Ectodermal cell (in vitro differentiated cells): ENCODE results near the gene AIFM3.
"Not testable (repeated sequence)": the region's sequence is repeated elsewhere in the genome, so short reads cannot be mapped to it uniquely, and the experiment has no call there.

Experiments
- H3K27ac ChIP-seq: 2 replicates; pipeline ENCODE4 v1.7.0; 2013; ENCODE audit warnings: mild to moderate bottlenecking, low read depth, low read length; ENCODE audit not compliant: insufficient read depth, poor library complexity, severe bottlenecking
- H3K27me3 ChIP-seq: 2 replicates; pipeline ENCODE4 v1.7.0; 2013; ENCODE audit warnings: mild to moderate bottlenecking, low read length; ENCODE audit not compliant: insufficient read depth, control insufficient read depth, poor library complexity, severe bottlenecking
- H3K36me3 ChIP-seq: one replicate; pipeline ENCODE4 v1.7.0; 2013; ENCODE audit warnings: low read length; ENCODE audit not compliant: control insufficient read depth, insufficient read depth
- H3K4me1 ChIP-seq: one replicate; pipeline ENCODE4 v1.7.0; 2013; ENCODE audit warnings: low read length; ENCODE audit not compliant: control insufficient read depth, insufficient read depth
- H3K4me3 ChIP-seq: 2 replicates; pipeline ENCODE4 v1.7.0; 2013; ENCODE audit warnings: low read depth, low read length, control low read depth; ENCODE audit not compliant: insufficient read depth
- H3K9me3 ChIP-seq: 2 replicates; pipeline ENCODE4 v1.7.0; 2013; ENCODE audit warnings: mild to moderate bottlenecking, low read length, moderate library complexity; ENCODE audit not compliant: control insufficient read depth
- WGBS, 2 experiments: methylation state at CpG; one replicate each; pipeline ENCODE4 v1.1.7; 2013; ENCODE audit warnings: missing lambda C conversion rate in 2 of 2; 5-methylcytosine and 5-hydroxymethylcytosine counted together

Gene AIFM3

GRCh38 chr22:21009208-21009607, 42.2 kb downstream of the AIFM3 start:
- not testable (repeated sequence) for H3K9me3 ChIP-seq, H3K4me3 ChIP-seq, H3K27ac ChIP-seq, H3K36me3 ChIP-seq, H3K27me3 ChIP-seq
- 88% methylated on average over 13 of the region's 13 CpGs for WGBS, 2 experiments
- peaks cover 13% of the 10 kb centered on the region for H3K4me1 ChIP-seq

GRCh38 chr22:21009638-21010425, 42.8 kb downstream of the AIFM3 start:
- H3K4me3 ChIP-seq: no peak overlapping the region
- no peaks in the 10 kb centered on the region for H3K36me3 ChIP-seq
- peaks cover 15% of the 10 kb centered on the region for H3K4me1 ChIP-seq
- H3K27ac ChIP-seq: no peak overlapping the region
- H3K27me3 ChIP-seq: no peaks in the 10 kb centered on the region
- H3K9me3 ChIP-seq: no peaks in the 10 kb centered on the region
- WGBS, 2 experiments: 72 to 76% methylated on average over 10 of the region's 10 CpGs

- H3K27me3 ChIP-seq: no peaks in the 10 kb centered on the region
- WGBS, 2 experiments: 85 to 89% methylated on average over 3 of the region's 3 CpGs
Measured at GRCh38 chr22:21010426-21011113, 43.5 kb downstream of the AIFM3 start.

GRCh38 chr22:21012446-21013407, 45.7 kb downstream of the AIFM3 start:
- H3K36me3 ChIP-seq: no peaks in the 10 kb centered on the region
- H3K4me1 ChIP-seq: peaks cover 29% of the 10 kb centered on the region
- 91 to 93% methylated on average over 14 of the region's 14 CpGs for WGBS, 2 experiments
- H3K4me3 ChIP-seq: peak overlapping the region; percentile 69
- no peaks in the 10 kb centered on the region for H3K9me3 ChIP-seq
- no peaks in the 10 kb centered on the region for H3K27me3 ChIP-seq
- H3K27ac ChIP-seq: no peak overlapping the region

More at GRCh38 chr22:21010426-21011113, 43.5 kb downstream of the AIFM3 start:
- H3K9me3 ChIP-seq: no peaks in the 10 kb centered on the region
- peaks cover 23% of the 10 kb centered on the region for H3K4me1 ChIP-seq
- no peak overlapping the region for H3K4me3 ChIP-seq
- H3K36me3 ChIP-seq: no peaks in the 10 kb centered on the region
- H3K27ac ChIP-seq: no peak overlapping the region

GRCh38 chr22:21013657-21014201, 46.7 kb downstream of the AIFM3 start:
- no peaks in the 10 kb centered on the region for H3K9me3 ChIP-seq
- H3K4me1 ChIP-seq: peaks cover 29% of the 10 kb centered on the region
- H3K36me3 ChIP-seq: no peaks in the 10 kb centered on the region
- no peaks in the 10 kb centered on the region for H3K27me3 ChIP-seq
- 4 to 5% methylated on average over 24 of the region's 24 CpGs for WGBS, 2 experiments
- H3K27ac ChIP-seq: peak overlapping the region; percentile 93
- peak overlapping the region; percentile 69 for H3K4me3 ChIP-seq

- WGBS, 2 experiments: 3% methylated on average over 40 of the region's 40 CpGs
- H3K4me1 ChIP-seq: peaks cover 29% of the 10 kb centered on the region
- H3K9me3 ChIP-seq: no peaks in the 10 kb centered on the region
- H3K4me3 ChIP-seq: peak overlapping the region; percentile 69
- H3K27ac ChIP-seq: peak overlapping the region; percentile 93
- H3K36me3 ChIP-seq: no peaks in the 10 kb centered on the region
- no peaks in the 10 kb centered on the region for H3K27me3 ChIP-seq
Measured at GRCh38 chr22:21014202-21014725, 47.2 kb downstream of the AIFM3 start.

- Histone ChIP-seq H3K4me3 (peak within 1 kb of the TSS; percentile 69), H3K4me1 (peaks cover 29% of the 10 kb centered on the region), H3K27ac (peak within 1 kb of the TSS; percentile 93), H3K9me3 (no peaks in the 10 kb centered on the region), H3K27me3 (no peaks in the 10 kb centered on the region), H3K36me3 (no peaks in the 10 kb centered on the region)
- WGBS, 2 experiments: 52 to 54% methylated on average over 12 of the region's 12 CpGs
Measured at GRCh38 chr22:21014726-21015465, 47.8 kb downstream of the AIFM3 start, which contains the start of gene P2RX6. Gene P2RX6 (plus strand): TSS chr22:21015165. CDS start chr22:21015175, 10 bp downstream.

GRCh38 chr22:21015466-21016006, 48.5 kb downstream of the AIFM3 start:
- H3K36me3 ChIP-seq: no peaks in the 10 kb centered on the region
- H3K4me3 ChIP-seq: peak overlapping the region; percentile 69
- H3K4me1 ChIP-seq: peaks cover 29% of the 10 kb centered on the region
- H3K27ac ChIP-seq: peak overlapping the region; percentile 91
- H3K9me3 ChIP-seq: no peaks in the 10 kb centered on the region
- 81 to 82% methylated on average over 10 of the region's 10 CpGs for WGBS, 2 experiments
- H3K27me3 ChIP-seq: no peaks in the 10 kb centered on the region
